PC-3 (cell line): Measurements from ENCODE around the gene AMBN. TPM values are rescaled to one million over a fixed set of nuclear protein-coding genes. Genes with fewer than 3 reads are reported as not detected.
A peak's percentile ranks its signal among the peaks of the same experiment; 100 is the strongest.

Experiments
- ATAC-seq: fragments of 200-7000 bp; cut with Tn5 transposase; 2 replicates; pipeline ENCODE4 v1.9.1; 2020; ENCODE audit warnings: mild to moderate bottlenecking, moderate library complexity
- BruUV-seq: library from RNA; stranded (reverse); fragments of 400-500 nt; replicated peaks from 2 replicates; lab custom pipeline; 2021; lab: Mats Ljungman, UMichigan
- CTCF ChIA-PET: fragments of 300-600 bp; sonication (Branson Sonifier 250); formaldehyde crosslinking; loops from one replicate; lab custom pipeline; 2022; ENCODE audit warnings: antibody characterized with exemption; lab: Charles Lee
- POLR2A ChIA-PET: fragments of 300-600 bp; sonication (Branson Sonifier 250); formaldehyde crosslinking; loops from one replicate; lab custom pipeline; 2022; ENCODE audit warnings: antibody characterized with exemption; ENCODE audit not compliant: unreplicated experiment; lab: Charles Lee
- DNase-seq: peaks from one replicate; pipeline ENCODE4 v3.0.0-alpha.2; 2015
- H2AFZ ChIP-seq: fragments of 300-600 bp; sonication (generic); 2 replicates; pipeline ENCODE4 v1.6.0; 2016; ENCODE audit warnings: antibody characterized with exemption, low read length
- H3F3A ChIP-seq: fragments of 300-600 bp; sonication (generic); one replicate; pipeline ENCODE4 v1.6.0; 2017; ENCODE audit warnings: antibody characterized with exemption, low read length, control low read depth, mild to moderate bottlenecking; ENCODE audit not compliant: unreplicated experiment
- H3K27ac ChIP-seq: fragments of 300-600 bp; sonication (generic); 2 replicates; pipeline ENCODE4 v1.5.1; 2016; ENCODE audit warnings: mild to moderate bottlenecking, low read length
- H3K27me3 ChIP-seq: fragments of 300-600 bp; sonication (generic); 2 replicates; pipeline ENCODE4 v1.6.1; 2016; ENCODE audit warnings: low read length, mixed read lengths
- H3K36me3 ChIP-seq: fragments of 300-600 bp; sonication (generic); 2 replicates; pipeline ENCODE4 v1.6.1; 2016; ENCODE audit warnings: low read depth, mixed run types, low read length, mixed read lengths
- H3K4me1 ChIP-seq: fragments of 300-600 bp; sonication (generic); 2 replicates; pipeline ENCODE4 v1.5.1; 2016; ENCODE audit warnings: low read length; ENCODE audit not compliant: insufficient read depth
- H3K4me2 ChIP-seq: fragments of 300-600 bp; sonication (generic); 2 replicates; pipeline ENCODE4 v1.6.0; 2016; ENCODE audit warnings: low read length
- H3K4me3 ChIP-seq: fragments of 300-600 bp; sonication (generic); 2 replicates; pipeline ENCODE4 v1.5.1; 2016; ENCODE audit warnings: mild to moderate bottlenecking, low read length, mixed read lengths
- H3K79me2 ChIP-seq: fragments of 300-600 bp; sonication (generic); 2 replicates; pipeline ENCODE4 v1.6.1; 2017; ENCODE audit warnings: low read length, mixed read lengths
- H3K9ac ChIP-seq: fragments of 300-600 bp; sonication (generic); 2 replicates; pipeline ENCODE4 v1.6.0; 2016; ENCODE audit warnings: mild to moderate bottlenecking, low read length
- H3K9me2 ChIP-seq: fragments of 300-600 bp; sonication (generic); replicated peaks from 2 replicates; pipeline ENCODE4 v1.6.1; 2016; ENCODE audit warnings: mixed run types, low read length, mixed read lengths
- H3K9me3 ChIP-seq: fragments of 300-600 bp; sonication (generic); 2 replicates; pipeline ENCODE4 v1.6.1; 2016; ENCODE audit warnings: low read length, mixed read lengths
- H4K20me1 ChIP-seq: fragments of 300-600 bp; sonication (generic); 2 replicates; pipeline ENCODE4 v1.6.1; 2016; ENCODE audit warnings: low read length, mixed read lengths
- EZH2 ChIP-seq: fragments of 300-600 bp; sonication (generic); IDR thresholded peaks from one replicate; pipeline ENCODE4 v1.6.1; 2017; ENCODE audit warnings: antibody characterized with exemption, mild to moderate bottlenecking, low read length; ENCODE audit not compliant: unreplicated experiment
- EZH2phosphoT487 ChIP-seq: fragments of 300-600 bp; sonication (generic); IDR thresholded peaks from 2 replicates; pipeline ENCODE4 v1.6.1; 2018; ENCODE audit warnings: mild to moderate bottlenecking, antibody characterized with exemption, low read length, borderline replicate concordance
- intact Hi-C: fragments of 100-400 bp; cut with micrococcal nuclease; formaldehyde crosslinking; loops from 2 replicates; pipeline ENCODE4 v1.9.0; 2023
- total RNA-seq: library from RNA; depleted of rRNA; stranded (reverse); fragments of >200 nt; gene quantifications from 2 replicates; pipeline ENCODE4 v1.2.3, GENCODE V29; 2014; rRNA removed
- TF ChIP-seq, protein P1 (sequence below): fragments of 300-600 bp; sonication (generic); conservative IDR thresholded peaks from 2 replicates; pipeline ENCODE4 v1.5.1; 2017; ENCODE audit warnings: antibody characterized with exemption, low read depth, mild to moderate bottlenecking, low read length

The AMBN gene
- total RNA-seq, 1 experiment from 2014 or later: not detected

DNA sequence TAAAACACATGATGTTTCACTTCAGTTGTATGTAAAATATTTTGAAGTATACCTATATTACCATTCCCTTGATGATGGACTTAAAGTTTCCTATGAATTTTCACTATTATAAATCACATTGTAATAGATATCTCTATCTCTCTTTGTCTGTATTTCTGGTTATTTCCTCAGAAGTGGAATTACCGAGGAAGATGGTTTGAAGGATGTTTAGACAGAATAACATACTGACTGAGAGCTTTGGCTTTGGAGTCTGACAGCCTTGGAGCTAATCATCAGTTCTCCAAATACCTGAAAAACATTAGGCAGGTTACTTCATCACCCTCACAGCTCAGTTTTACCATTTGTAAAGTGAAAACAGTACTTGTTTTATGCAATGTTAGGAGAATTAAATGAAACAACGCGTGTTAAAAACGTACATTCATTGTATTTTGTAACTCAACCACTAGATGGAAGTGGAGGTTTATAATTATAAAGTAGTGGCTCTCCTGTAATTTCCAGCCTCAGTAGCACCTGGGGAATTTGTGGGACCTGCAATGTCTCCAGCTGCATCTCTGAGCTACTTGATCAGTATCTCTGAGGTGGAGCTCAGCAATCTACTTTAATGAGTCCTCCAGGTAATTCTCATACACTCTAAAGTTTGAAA is 59.9 kb downstream of the AMBN start:
- peak overlapping the region; percentile 79 for H3K4me2 ChIP-seq
- H3K27me3 ChIP-seq: no peaks in the 10 kb centered on the region
- peak overlapping the region; percentile 48; the same call in 1 of the 2 replicates for H3K4me3 ChIP-seq
- peak; percentile 77 for DNase-seq
- TF ChIP-seq, protein P1, sequence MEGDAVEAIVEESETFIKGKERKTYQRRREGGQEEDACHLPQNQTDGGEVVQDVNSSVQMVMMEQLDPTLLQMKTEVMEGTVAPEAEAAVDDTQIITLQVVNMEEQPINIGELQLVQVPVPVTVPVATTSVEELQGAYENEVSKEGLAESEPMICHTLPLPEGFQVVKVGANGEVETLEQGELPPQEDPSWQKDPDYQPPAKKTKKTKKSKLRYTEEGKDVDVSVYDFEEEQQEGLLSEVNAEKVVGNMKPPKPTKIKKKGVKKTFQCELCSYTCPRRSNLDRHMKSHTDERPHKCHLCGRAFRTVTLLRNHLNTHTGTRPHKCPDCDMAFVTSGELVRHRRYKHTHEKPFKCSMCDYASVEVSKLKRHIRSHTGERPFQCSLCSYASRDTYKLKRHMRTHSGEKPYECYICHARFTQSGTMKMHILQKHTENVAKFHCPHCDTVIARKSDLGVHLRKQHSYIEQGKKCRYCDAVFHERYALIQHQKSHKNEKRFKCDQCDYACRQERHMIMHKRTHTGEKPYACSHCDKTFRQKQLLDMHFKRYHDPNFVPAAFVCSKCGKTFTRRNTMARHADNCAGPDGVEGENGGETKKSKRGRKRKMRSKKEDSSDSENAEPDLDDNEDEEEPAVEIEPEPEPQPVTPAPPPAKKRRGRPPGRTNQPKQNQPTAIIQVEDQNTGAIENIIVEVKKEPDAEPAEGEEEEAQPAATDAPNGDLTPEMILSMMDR: peak; percentile 85
- no peak for TF ChIP-seq EZH2
- no peaks in the 10 kb centered on the region for H3K9me3 ChIP-seq
- peak overlapping the region; percentile 88 for H2AFZ ChIP-seq
- ChIA-PET POLR2A (no interaction called here), CTCF (interaction anchor here (0.6 to 1.2 kb wide), 4 partner anchors 54 to 537 kb away, joined by 3 to 6 read pairs (median 3); no protein-coding TSS in a partner anchor)
- intact Hi-C loops: loop anchor here (1.0 to 10.0 kb wide), 6 partner anchors 36 to 1060 kb away; partner anchors contain the start of gene UTP3
- H3K9me2 ChIP-seq: no peaks in the 10 kb centered on the region
- H3K27ac ChIP-seq: no peak overlapping the region
- peak; percentile 74 for ATAC-seq
- H3K4me1 ChIP-seq: no peaks in the 10 kb centered on the region
- H3K79me2 ChIP-seq: no peaks in the 10 kb centered on the region
- H4K20me1 ChIP-seq: no peaks in the 10 kb centered on the region
- H3K9ac ChIP-seq: 0 out of 2 replicates have a peak overlapping the region, but pooled peaks have one; percentile 13
- H3F3A ChIP-seq: no peaks in the 10 kb centered on the region
- no peaks in the 10 kb centered on the region for H3K36me3 ChIP-seq
- BruUV-seq: no TSS peak

DNA sequence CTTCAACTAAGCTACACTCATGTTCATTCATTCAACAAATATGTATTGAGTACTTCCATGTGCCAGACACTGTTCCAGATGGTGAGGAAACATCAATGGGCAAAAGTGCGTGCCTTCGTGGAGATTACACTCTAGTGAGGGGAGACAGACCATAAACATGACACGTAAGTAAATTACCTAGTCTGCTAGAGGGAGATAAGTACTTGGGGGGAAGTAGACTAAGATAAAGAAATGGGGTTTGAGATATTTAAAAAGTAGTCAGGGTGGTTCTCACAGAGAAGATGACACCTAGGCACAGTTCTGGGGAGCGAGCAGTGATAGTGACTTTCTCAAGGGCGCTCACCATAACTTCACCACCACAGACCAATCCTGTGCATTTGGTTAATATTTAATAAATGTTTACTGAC is 62.6 kb downstream of the AMBN start:
- H3K9me3 ChIP-seq: no peaks in the 10 kb centered on the region
- H3F3A ChIP-seq: no peaks in the 10 kb centered on the region
- no TSS peak for BruUV-seq
- no peaks in the 10 kb centered on the region for H3K4me1 ChIP-seq
- no peak for DNase-seq
- H2AFZ ChIP-seq: no peak overlapping the region
- H3K9me2 ChIP-seq: no peaks in the 10 kb centered on the region
- H3K27ac ChIP-seq: no peak overlapping the region
- TF ChIP-seq EZH2 (no peak), EZH2phosphoT487 (no peak)
- TF ChIP-seq, protein P1: no peak
- H4K20me1 ChIP-seq: no peaks in the 10 kb centered on the region
- H3K36me3 ChIP-seq: no peaks in the 10 kb centered on the region
- H3K4me2 ChIP-seq: no peak overlapping the region
- H3K4me3 ChIP-seq: no peak overlapping the region
- H3K9ac ChIP-seq: no peak overlapping the region
- intact Hi-C loops: loop anchor here (5.0 to 10.0 kb wide), 2 partner anchors 80 to 1058 kb away; no protein-coding TSS in a partner anchor
- CTCF ChIA-PET: no interaction called here
- POLR2A ChIA-PET: no interaction called here
- H3K79me2 ChIP-seq: no peaks in the 10 kb centered on the region
- H3K27me3 ChIP-seq: no peaks in the 10 kb centered on the region
- ATAC-seq: no peak

Other genes with a start within 250 kb of the AMBN start
- gene SMR3A, start 231.5 kb upstream of the AMBN start, total RNA-seq: not detected in 2 replicates
- gene SMR3B, start 209.1 kb upstream of the AMBN start, total RNA-seq: not detected in 2 replicates
- not detected in 2 replicates for gene OPRPN, start 194.3 kb upstream of the AMBN start, total RNA-seq
- gene MUC7, start 120.1 kb upstream of the AMBN start, total RNA-seq: 0.04 TPM in 1 of 2 replicates, not detected in the other
- gene AMTN, start 73.7 kb upstream of the AMBN start, total RNA-seq: 0.40 TPM in 1 of 2 replicates, not detected in the other
- not detected in 2 replicates for gene ENAM, start 36.5 kb downstream of the AMBN start, total RNA-seq
- gene JCHAIN, start 74.3 kb downstream of the AMBN start, total RNA-seq: not detected in 2 replicates
- 27.8 and 38.5 TPM in 2 replicates for gene UTP3, start 96.3 kb downstream of the AMBN start, total RNA-seq
- gene RUFY3, start 129.7 kb downstream of the AMBN start, total RNA-seq: 22.1 and 25.6 TPM in 2 replicates
- gene GRSF1, start 247.6 kb downstream of the AMBN start, total RNA-seq: 102 and 103 TPM in 2 replicates